K562 (cell line): ENCODE data around the gene CCDC71L. TPM values are rescaled to one million over a fixed set of nuclear protein-coding genes. Genes with fewer than 3 reads are reported as not detected.
A peak's percentile ranks its signal among the peaks of the same experiment; 100 is the strongest.

Source experiments
- ATAC-seq: fragments of 200-7000 bp; cut with Tn5 transposase; 3 replicates; pipeline ENCODE4 v1.9.1; 2020; ENCODE audit warnings: moderate library complexity
- BruUV-seq: library from RNA; stranded (reverse); fragments of 400-500 nt; replicated peaks from 2 replicates; lab custom pipeline; 2021; lab: Mats Ljungman, UMichigan
- CTCF ChIA-PET: fragments of 300-600 bp; formaldehyde crosslinking; extraction: SDS; loops from one replicate; lab custom pipeline; 2021; ENCODE audit warnings: low intra/inter-chr PET ratio; lab: Yijun Ruan, JAX
- POLR2A ChIA-PET: fragments of 300-600, 350-650 bp; sonication (Branson Sonifier 250); formaldehyde crosslinking; extraction: SDS; loops from one replicate; lab custom pipeline; 2021; ENCODE audit warnings: antibody characterized with exemption, inconsistent platforms; lab: Yijun Ruan, JAX
- DNase-seq, 4 experiments: peaks; one replicate each; pipeline versions ENCODE4 v3.0.0 to v3.0.0-alpha.2; 2011 to 2018; ENCODE audit warnings: low spot score in 3 of 4, mixed read lengths in 3 of 4; ENCODE audit errors: extremely low read depth in 1 of 4
- FAIRE-seq: peaks from 2 replicates; lab custom pipeline; 2011; peaks lifted over from hg19 to GRCh38; lab: Jason Lieb, UNC
- H2AFZ ChIP-seq: 2 replicates; pipeline ENCODE4 v1.6.0; 2011; ENCODE audit warnings: low read depth, low read length, control low read depth, inconsistent platforms
- H3K27ac ChIP-seq: fragments of 200-600 bp; 3 replicates; pipeline ENCODE4 v1.8.0; 2011; ENCODE audit warnings: low read depth, mild to moderate bottlenecking, control low read depth, inconsistent platforms, low read length, moderate library complexity, mixed read lengths; ENCODE audit errors: extremely low read depth
- H3K27me3 ChIP-seq, 2 experiments: fragments of 300-600 bp in 1 of 2; 2 replicates in 1 of 2; 3 replicates in 1 of 2; pipeline versions ENCODE4 v1.6.0 to v1.8.0; 2011; ENCODE audit warnings: inconsistent platforms in 2 of 2, low read length in 2 of 2, mild to moderate bottlenecking in 1 of 2, mixed read lengths in 1 of 2, moderate library complexity in 1 of 2; ENCODE audit not compliant: control insufficient read depth in 2 of 2, insufficient read depth in 2 of 2
- H3K36me3 ChIP-seq: fragments of 300-600 bp; 3 replicates; pipeline ENCODE4 v1.8.0; 2011; ENCODE audit warnings: mild to moderate bottlenecking, low read length, inconsistent platforms; ENCODE audit not compliant: control insufficient read depth, insufficient read depth
- H3K4me1 ChIP-seq, 2 experiments: fragments of 200-600 bp in 1 of 2; replicated peaks in 1 of 2; 2 replicates in 1 of 2; 3 replicates in 1 of 2; pipeline versions ENCODE4 v1.5.1 to v1.8.0; 2011; ENCODE audit warnings: inconsistent platforms in 2 of 2, low read length in 2 of 2, mild to moderate bottlenecking in 1 of 2, mixed read lengths in 1 of 2, moderate library complexity in 1 of 2; ENCODE audit not compliant: control insufficient read depth in 2 of 2, insufficient read depth in 2 of 2
- H3K4me2 ChIP-seq: 2 replicates; pipeline ENCODE4 v1.6.1; 2011; ENCODE audit warnings: low read length, control low read depth, inconsistent platforms, mixed read lengths; ENCODE audit not compliant: insufficient read depth
- H3K4me3 ChIP-seq: fragments of 200-600 bp; sonication (generic), shearing (Covaris generic); 2 replicates; pipeline ENCODE4 v1.5.1; 2016; ENCODE audit warnings: control low read depth, inconsistent platforms
- H3K79me2 ChIP-seq: fragments of 200-600 bp; 3 replicates; pipeline ENCODE4 v1.8.0; 2011; ENCODE audit warnings: low read length, inconsistent platforms; ENCODE audit not compliant: control insufficient read depth, insufficient read depth
- H3K9ac ChIP-seq, 2 experiments: 2 replicates each; pipeline versions ENCODE4 v1.6.0 to v1.6.1; 2011; ENCODE audit warnings: low read depth in 2 of 2, low read length in 2 of 2, control low read depth in 1 of 2, inconsistent platforms in 1 of 2, mild to moderate bottlenecking in 1 of 2, mixed read lengths in 1 of 2; ENCODE audit not compliant: insufficient read depth in 1 of 2
- H3K9me1 ChIP-seq: one replicate; pipeline ENCODE4 v1.6.0; 2011; ENCODE audit warnings: inconsistent platforms, mild to moderate bottlenecking, low read length, moderate library complexity; ENCODE audit not compliant: control insufficient read depth, insufficient read depth
- H3K9me3 ChIP-seq: replicated peaks from 2 replicates; pipeline ENCODE4 v1.5.1; 2011; ENCODE audit warnings: low read depth, low read length, inconsistent platforms; ENCODE audit not compliant: control insufficient read depth, insufficient read depth
- H4K20me1 ChIP-seq: replicated peaks from 2 replicates; pipeline ENCODE4 v1.6.1; 2011; ENCODE audit warnings: low read length, inconsistent platforms, mixed read lengths; ENCODE audit not compliant: control insufficient read depth, insufficient read depth
- HINFP ChIP-seq: fragments of 450-650 bp; conservative IDR thresholded peaks from 2 replicates; pipeline ENCODE4 v1.6.1; 2016; ENCODE audit warnings: missing genetic modification characterization, low read depth, mild to moderate bottlenecking, control low read depth, missing compliant biosample characterization
- MECOM ChIP-seq: fragments of 250-450 bp; sonication (Bioruptor Pico); IDR thresholded peaks from 2 replicates; pipeline ENCODE4 v1.8.0; 2022; ENCODE audit warnings: inconsistent platforms
- NCOR1 ChIP-seq: fragments of 450-650 bp; IDR thresholded peaks from 2 replicates; pipeline ENCODE4 v1.6.1; 2016; ENCODE audit warnings: mild to moderate bottlenecking, moderate library complexity
- SIN3B ChIP-seq: fragments of 450-650 bp; IDR thresholded peaks from 2 replicates; pipeline ENCODE4 v1.6.1; 2017; ENCODE audit warnings: low read depth, mild to moderate bottlenecking, moderate library complexity
- ZBTB26 ChIP-seq: fragments of 450-650 bp; formaldehyde crosslinking; IDR thresholded peaks from 2 replicates; pipeline ENCODE4 v1.4.0; 2022; ENCODE audit warnings: missing genetic modification characterization
- ZMIZ1 ChIP-seq, 2 experiments: fragments of 150-350 bp in 1 of 2; IDR thresholded peaks; 2 replicates each; pipeline ENCODE4 v1.6.1; 2012 to 2016; ENCODE audit warnings: low read depth in 2 of 2, low read length in 2 of 2, mild to moderate bottlenecking in 1 of 2, moderate library complexity in 1 of 2
- in situ Hi-C: fragments of 300-500 bp; cut with MboI; formaldehyde crosslinking; loops from 4 replicates; pipeline ENCODE4 v1.15.0; 2018; ENCODE audit warnings: inconsistent platforms, mixed read lengths
- intact Hi-C: fragments of 100-400 bp; cut with micrococcal nuclease; formaldehyde crosslinking; loops from 2 replicates; pipeline ENCODE4 v1.14.2; 2022
- polyA plus RNA-seq, 8 experiments: library from polyadenylated mRNA; depleted of rRNA in 4 of 8; stranded (reverse) in 5 of 8; unstranded in 3 of 8; fragments of >200 nt; fragmentation: Nextera tagmentation in 2 of 8; fragmentation: Illumina TruSeq in 1 of 8; extraction: Ambion mirVana in 2 of 8; extraction: Trizol in 1 of 8; gene quantifications; 2 replicates each; pipeline versions ENCODE4 v1.2.1 to v1.2.3, GENCODE V29; 2011 to 2014; ENCODE audit warnings: inconsistent platforms in 1 of 8, missing spikeins in 1 of 8
- total RNA-seq, 7 experiments: library from RNA; depleted of rRNA in 6 of 7; stranded (reverse); fragments of >200 nt in 6 of 7; fragmentation: Illumina TruSeq in 2 of 7; extraction: Trizol in 2 of 7; gene quantifications; 2 replicates each; pipeline versions ENCODE4 v1.2.1 to v1.2.3, GENCODE V29; 2011 to 2021; ENCODE audit warnings: low replicate concordance in 1 of 7

The CCDC71L gene
- total and polyA plus RNA-seq, 9 of the 15 experiments (the other 6 are each of a cell fraction or from before 2014, with no cell fraction given): 5.7 to 108 (median 25.4) TPM

GRCh38 chr7:106623853-106624252 lies 37.1 kb downstream of the CCDC71L start:
- peaks cover 0 to 19% of the 10 kb centered on the region in 2 experiments; a peak in 4 of 5 replicates for H3K4me1 ChIP-seq
- intact Hi-C loops: no loop called here
- POLR2A ChIA-PET: no interaction called here
- peaks cover 4% of the 10 kb centered on the region for H3K9me3 ChIP-seq
- H3K4me3 ChIP-seq: no peak overlapping the region
- no TSS peak for BruUV-seq
- no peaks in the 10 kb centered on the region for H4K20me1 ChIP-seq
- no peak overlapping the region for H3K4me2 ChIP-seq
- no peak overlapping the region for H3K27ac ChIP-seq
- no peaks in the 10 kb centered on the region for H3K79me2 ChIP-seq
- H3K27me3 ChIP-seq: no peaks in the 10 kb centered on the region
- DNase-seq (no peak), FAIRE-seq (no peak), ATAC-seq (no peak)
- no peaks in the 10 kb centered on the region for H3K36me3 ChIP-seq
- H3K9me1 ChIP-seq: no peaks in the 10 kb centered on the region
- CTCF ChIA-PET: no interaction called here
- in situ Hi-C loops: no loop called here
- H2AFZ ChIP-seq: peak overlapping the region; percentile 23
- no peak overlapping the region for H3K9ac ChIP-seq
- TF ChIP-seq ZBTB26 (CRISPR knock-in tag) (no peak), SIN3B (no peak), ZMIZ1 (IDR thresholded peaks at IDR 0.05; ENCODE audit: low read depth in 2 of 2, low read length in 2 of 2) (no peak), HINFP (tag) (no peak), NCOR1 (no peak), MECOM (CRISPR knock-in tag) (no peak)
